SK-N-SH (cell line): ENCODE measurements around the gene CDK10.

ENCODE experiments used
- GATA2 ChIP-seq: sonication (generic); formaldehyde crosslinking; IDR thresholded peaks from 2 replicates; pipeline ENCODE4 v1.5.0; 2020; ENCODE audit warnings: mild to moderate bottlenecking, missing genetic modification reagents
- NRF1 ChIP-seq: IDR thresholded peaks from 2 replicates; pipeline ENCODE4 v1.6.1; 2012; ENCODE audit warnings: low read depth, mild to moderate bottlenecking, low read length
- RCOR1 ChIP-seq: fragments of 150-350 bp; IDR thresholded peaks from 2 replicates; pipeline ENCODE4 v1.6.1; 2017; ENCODE audit warnings: antibody characterized with exemption, low read length
- TF ChIP-seq, protein P1 (sequence below): fragments of 200-600 bp; sonication (generic); IDR thresholded peaks from 2 replicates; pipeline ENCODE4 v1.6.1; 2017; ENCODE audit warnings: antibody characterized with exemption, mild to moderate bottlenecking, moderate library complexity
- TF ChIP-seq, protein P2 (sequence below): IDR thresholded peaks from 2 replicates; pipeline ENCODE4 v1.4.0; 2012; ENCODE audit warnings: low read depth

DNA sequence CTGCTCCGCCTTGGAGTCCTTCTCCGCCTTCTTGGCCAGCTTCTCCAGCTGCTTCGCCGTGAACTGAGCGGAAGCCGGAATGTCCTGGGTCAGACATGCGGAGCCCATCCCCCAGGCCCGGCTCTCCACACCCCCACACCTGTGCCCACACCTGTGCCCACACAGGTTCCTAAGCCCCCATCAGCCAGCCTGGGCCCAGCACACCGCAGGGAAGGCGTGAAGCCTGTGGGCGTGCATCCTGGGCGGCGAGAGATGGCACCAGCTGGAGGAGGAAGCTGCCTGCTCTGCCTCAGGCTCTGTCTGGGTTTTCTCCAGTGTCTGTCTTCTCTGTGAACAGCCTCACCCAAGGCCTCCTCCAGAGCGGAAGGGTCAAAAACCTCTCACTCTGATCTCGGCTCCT is 34.9 kb upstream of the CDK10 start:
- TF ChIP-seq, protein P1, sequence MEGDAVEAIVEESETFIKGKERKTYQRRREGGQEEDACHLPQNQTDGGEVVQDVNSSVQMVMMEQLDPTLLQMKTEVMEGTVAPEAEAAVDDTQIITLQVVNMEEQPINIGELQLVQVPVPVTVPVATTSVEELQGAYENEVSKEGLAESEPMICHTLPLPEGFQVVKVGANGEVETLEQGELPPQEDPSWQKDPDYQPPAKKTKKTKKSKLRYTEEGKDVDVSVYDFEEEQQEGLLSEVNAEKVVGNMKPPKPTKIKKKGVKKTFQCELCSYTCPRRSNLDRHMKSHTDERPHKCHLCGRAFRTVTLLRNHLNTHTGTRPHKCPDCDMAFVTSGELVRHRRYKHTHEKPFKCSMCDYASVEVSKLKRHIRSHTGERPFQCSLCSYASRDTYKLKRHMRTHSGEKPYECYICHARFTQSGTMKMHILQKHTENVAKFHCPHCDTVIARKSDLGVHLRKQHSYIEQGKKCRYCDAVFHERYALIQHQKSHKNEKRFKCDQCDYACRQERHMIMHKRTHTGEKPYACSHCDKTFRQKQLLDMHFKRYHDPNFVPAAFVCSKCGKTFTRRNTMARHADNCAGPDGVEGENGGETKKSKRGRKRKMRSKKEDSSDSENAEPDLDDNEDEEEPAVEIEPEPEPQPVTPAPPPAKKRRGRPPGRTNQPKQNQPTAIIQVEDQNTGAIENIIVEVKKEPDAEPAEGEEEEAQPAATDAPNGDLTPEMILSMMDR = no peak
- no peak for TF ChIP-seq GATA2 (CRISPR knock-in tag)
- TF ChIP-seq, protein P2, sequence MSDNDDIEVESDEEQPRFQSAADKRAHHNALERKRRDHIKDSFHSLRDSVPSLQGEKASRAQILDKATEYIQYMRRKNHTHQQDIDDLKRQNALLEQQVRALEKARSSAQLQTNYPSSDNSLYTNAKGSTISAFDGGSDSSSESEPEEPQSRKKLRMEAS = no peak
- TF ChIP-seq NRF1 = no peak
- no peak for TF ChIP-seq RCOR1
